Pancreas (tissue), 10 donors: ENCODE measurements around the gene TCEAL4. TPM values are rescaled to one million over a fixed set of nuclear protein-coding genes. Genes with fewer than 3 reads are reported as not detected.
A peak's percentile ranks its signal among the peaks of the same experiment; 100 is the strongest.
"Not testable (repeated sequence)": the region's sequence is repeated elsewhere in the genome, so short reads cannot be mapped to it uniquely, and the experiment has no call there.

Experiments used
- ATAC-seq, 4 donors: fragments of 200-7000 bp; cut with Tn5 transposase; one replicate each; pipeline versions ENCODE4 v1.8.0 to v1.9.1; 2020; ENCODE audit warnings: mild to moderate bottlenecking in 4 of 4, moderate library complexity in 4 of 4
- DNase-seq, 6 donors: peaks; one replicate each; pipeline ENCODE4 v3.0.0-alpha.2; 2020
- FAIRE-seq: peaks from 2 replicates; lab custom pipeline; 2012; peaks lifted over from hg19 to GRCh38; lab: Jason Lieb, UNC
- H3K27ac ChIP-seq, 4 donors: fragments of 200-600 bp; sonication (generic); 1 replicate in 3 of 4; 2 replicates in 1 of 4; pipeline versions ENCODE4 v1.5.0 to v1.8.0; 2020
- H3K27me3 ChIP-seq, 4 donors: fragments of 200-600 bp; one replicate each; pipeline ENCODE4 v1.8.0; 2021
- H3K36me3 ChIP-seq, 3 donors: fragments of 200-600 bp; sonication (generic) in 1 of 3; one replicate each; pipeline versions ENCODE4 v1.5.0 to v1.8.0; 2020 to 2021
- H3K4me1 ChIP-seq, 3 donors: fragments of 200-600 bp; one replicate each; pipeline ENCODE4 v1.8.0; 2021
- H3K4me3 ChIP-seq, 4 donors: fragments of 200-600 bp; sonication (generic) in 2 of 4; one replicate each; pipeline versions ENCODE4 v1.5.0 to v1.8.0; 2020 to 2021
- H3K9me3 ChIP-seq, 4 donors: fragments of 200-600 bp; one replicate each; pipeline ENCODE4 v1.8.0; 2021
- CTCF ChIP-seq, 4 donors: fragments of 200-600 bp; sonication (generic) in 3 of 4; IDR thresholded peaks; one replicate each; pipeline versions ENCODE4 v1.5.0 to v1.8.0; 2021; ENCODE audit warnings: antibody characterized with exemption in 4 of 4
- WGBS, 2 donors: extraction: QIAGEN DNeasy Blood & Tissue Kit; methylation state at CpG; one replicate each; pipeline ENCODE4 v1.1.7; 2013; 5-methylcytosine and 5-hydroxymethylcytosine counted together
- intact Hi-C, 3 donors: fragments of 100-400 bp; cut with DNase I; formaldehyde crosslinking; loops; one replicate each; pipeline versions ENCODE4 v1.11.1 to v1.14.2; 2022
- polyA plus RNA-seq, 2 donors: library from polyadenylated mRNA; stranded (reverse); fragments of 200-250 nt; gene quantifications; one replicate each; pipeline ENCODE4 v1.2.3, GENCODE V29; 2013
- total RNA-seq, 6 donors: library from RNA; stranded (reverse); fragmentation: NEBNext Ultra II Directional in 4 of 6; extraction: Animal tissue kit (Norgen Biotek cat#: 25700) in 4 of 6; gene quantifications; one replicate each; pipeline versions ENCODE4 v1.2.1 to v1.2.4, GENCODE V29; 2021 to 2023
- donor health status: healthy with polysubstance abuse.
- donor health status: DM: no; HTN: no; CAD: no; lungs with moderate emphysema.
- donor health status: DM: no; HTN: no; CAD: no.
- donor health status: control.
- donor health status: control.
- donor health status: Bipolar disorder and iron deficiency.
- donor health status: DM: yes; HTN: yes; CAD: no.
- donor health status: DM: no; HTN: no; CAD: no.
- donor health status: DM: no; HTN: no; CAD: no.
- donor health status: DM: yes; HTN: yes; CAD: no.

The TCEAL4 gene
- total and polyA plus RNA-seq, 8 donors = 16.7 to 132 (median 27.8) TPM

GRCh38 chrX:103573202-103573601 is 12.1 kb upstream of the TCEAL4 start:
- intact Hi-C loops = no loop called here
- Histone ChIP-seq H3K27ac (no peak overlapping the region), H3K27me3 (peaks cover 0 to 20% (median 0%) of the 10 kb centered on the region in 4 donors), H3K36me3 (no peaks in the 10 kb centered on the region), H3K4me3 (no peak overlapping the region), H3K9me3 (no peaks in the 10 kb centered on the region), H3K4me1 (no peaks in the 10 kb centered on the region)
- FAIRE-seq (no peak), DNase-seq (no peak), ATAC-seq (no peak)
- no peak for TF ChIP-seq CTCF (IDR thresholded peaks at IDR 0.05)
- WGBS, 2 donors = 68 to 69% methylated on average over 1 of the region's 1 CpG

- ATAC-seq = no peak
- no peaks in the 10 kb centered on the region for H3K36me3 ChIP-seq
- H3K9me3 ChIP-seq = no peaks in the 10 kb centered on the region
- peaks cover 0 to 7% (median 0%) of the 10 kb centered on the region in 4 donors for H3K27me3 ChIP-seq
- FAIRE-seq = no peak
- H3K27ac ChIP-seq = no peak overlapping the region
- H3K4me1 ChIP-seq = no peaks in the 10 kb centered on the region
- intact Hi-C loops = no loop called here
- TF ChIP-seq CTCF (IDR thresholded peaks at IDR 0.05) = no peak
- WGBS, 2 donors = 72 to 86% methylated on average over 3 of the region's 3 CpGs
- H3K4me3 ChIP-seq = no peak overlapping the region
- DNase-seq = no peak
Observed at GRCh38 chrX:103584596-103584995, 719 bp upstream of the TCEAL4 start.

- FAIRE-seq = no peak
- no peak for TF ChIP-seq CTCF (IDR thresholded peaks at IDR 0.05)
- Histone ChIP-seq H3K4me1 (no peaks in the 10 kb centered on the region), H3K36me3 (no peaks in the 10 kb centered on the region), H3K27me3 (no peaks in the 10 kb centered on the region), H3K27ac (peak overlapping the region in 3 of 4 donors; percentile 38 to 74 (median 72)), H3K9me3 (no peaks in the 10 kb centered on the region), H3K4me3 (peak overlapping the region; percentile 25 to 52 (median 50))
- peak in 2 of 6 donors; percentile 29 to 49 for DNase-seq
- intact Hi-C loops = no loop called here
- 7 to 19% methylated on average over 5 of the region's 5 CpGs for WGBS, 2 donors
- peak; percentile 38 to 74 (median 69) for ATAC-seq
Observed at GRCh38 chrX:103586314-103586646, 965 bp downstream of the TCEAL4 start.

- intact Hi-C loops = no loop called here
- FAIRE-seq (no peak), ATAC-seq (no peak)
Observed at GRCh38 chrX:103586659-103587058, 1.3 kb downstream of the TCEAL4 start.

GRCh38 chrX:103592295-103592694 is 7.0 kb downstream of the TCEAL4 start:
- FAIRE-seq, H3K4me1 ChIP-seq, intact Hi-C loops, H3K27me3 ChIP-seq, H3K27ac ChIP-seq, H3K9me3 ChIP-seq, DNase-seq, H3K4me3 ChIP-seq, H3K36me3 ChIP-seq, ATAC-seq: not testable (repeated sequence)
- WGBS, 2 donors = 90 to 96% methylated on average over 1 of the region's 1 CpG

More at GRCh38 chrX:103586659-103587058, 1.3 kb downstream of the TCEAL4 start:
- DNase-seq = no peak
- Histone ChIP-seq H3K27me3 (no peaks in the 10 kb centered on the region), H3K4me3 (peak overlapping the region in 3 of 4 donors; percentile 25 to 52 (median 52)), H3K36me3 (no peaks in the 10 kb centered on the region), H3K9me3 (no peaks in the 10 kb centered on the region), H3K4me1 (no peaks in the 10 kb centered on the region), H3K27ac (peak overlapping the region in 1 of 4 donors; percentile 74)
- 39 to 59% methylated on average over 4 of the region's 4 CpGs for WGBS, 2 donors
- no peak for TF ChIP-seq CTCF (IDR thresholded peaks at IDR 0.05)

- intact Hi-C loops, H3K4me3 ChIP-seq, H3K27ac ChIP-seq, H3K4me1 ChIP-seq, FAIRE-seq, H3K9me3 ChIP-seq, ATAC-seq, DNase-seq, H3K36me3 ChIP-seq, H3K27me3 ChIP-seq: not testable (repeated sequence)
- 87 to 98% methylated on average over 6 of the region's 6 CpGs for WGBS, 2 donors
Observed at GRCh38 chrX:103595202-103595601, 9.9 kb downstream of the TCEAL4 start.
